RWPE2 (cell line): Measurements from ENCODE around the gene CNOT2.

Experiments used
- ATAC-seq: fragments of 200-7000 bp; cut with Tn5 transposase; 3 replicates; pipeline ENCODE4 v1.9.1; 2021; ENCODE audit warnings: low read depth
- DNase-seq: peaks from one replicate; pipeline ENCODE4 v3.0.0-alpha.2; 2020; ENCODE audit warnings: low spot score
- H3K27ac ChIP-seq: fragments of 450-650 bp; 2 replicates; pipeline ENCODE4 v1.5.1; 2017; ENCODE audit warnings: mild to moderate bottlenecking; ENCODE audit not compliant: poor library complexity, severe bottlenecking
- H3K27me3 ChIP-seq: fragments of 250-450 bp; sonication (Bioruptor Pico); 2 replicates; pipeline ENCODE4 v1.5.1; 2021; ENCODE audit warnings: mild to moderate bottlenecking, moderate library complexity; ENCODE audit not compliant: insufficient read depth, poor library complexity, severe bottlenecking
- H3K36me3 ChIP-seq: fragments of 250-450 bp; sonication (Bioruptor Pico); 2 replicates; pipeline ENCODE4 v1.5.1; 2020; ENCODE audit warnings: low read depth, mild to moderate bottlenecking, moderate library complexity
- H3K4me1 ChIP-seq: fragments of 250-450 bp; sonication (Bioruptor Pico); 2 replicates; pipeline ENCODE4 v1.5.1; 2021; ENCODE audit warnings: mild to moderate bottlenecking, moderate library complexity; ENCODE audit not compliant: insufficient read depth, poor library complexity, severe bottlenecking
- H3K4me3 ChIP-seq: fragments of 250-450 bp; sonication (Bioruptor Pico); 2 replicates; pipeline ENCODE4 v1.5.1; 2021; ENCODE audit warnings: mild to moderate bottlenecking, moderate library complexity; ENCODE audit not compliant: severe bottlenecking
- H3K9me3 ChIP-seq: fragments of 250-450 bp; sonication (Bioruptor Pico); 2 replicates; pipeline ENCODE4 v1.5.1; 2021; ENCODE audit warnings: mild to moderate bottlenecking, moderate library complexity; ENCODE audit not compliant: severe bottlenecking
- TF ChIP-seq, protein P1 (sequence below): fragments of 450-650 bp; IDR thresholded peaks from one replicate; pipeline ENCODE4 v1.5.1; 2017; ENCODE audit warnings: mild to moderate bottlenecking, moderate library complexity; ENCODE audit not compliant: poor library complexity, severe bottlenecking

Gene CNOT2

DNA sequence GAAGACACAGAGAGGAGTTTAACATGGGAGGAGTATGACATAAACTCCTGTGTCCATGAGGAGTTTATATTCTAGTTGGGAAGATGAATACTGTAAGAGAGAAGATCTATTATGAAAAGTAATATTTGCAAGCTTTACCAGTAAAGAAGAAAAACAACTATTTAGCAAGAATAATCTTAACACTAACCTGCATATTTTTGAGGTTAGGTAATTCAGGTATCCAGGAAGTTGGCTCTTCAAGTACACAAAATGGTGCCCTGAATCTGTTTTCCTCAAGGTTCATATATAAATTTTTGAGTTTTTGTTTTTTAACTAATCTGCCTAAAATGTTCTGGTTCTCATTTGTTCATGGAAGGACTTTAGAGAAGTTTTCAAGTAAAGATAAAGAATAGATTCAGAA is 89.0 kb downstream of the CNOT2 start:
- H3K9me3 ChIP-seq: no peaks in the 10 kb centered on the region
- no peak for ATAC-seq
- no peak for DNase-seq
- no peak overlapping the region for H3K4me3 ChIP-seq
- no peak overlapping the region for H3K27ac ChIP-seq
- peaks cover 17% of the 10 kb centered on the region for H3K4me1 ChIP-seq
- TF ChIP-seq, protein P1, sequence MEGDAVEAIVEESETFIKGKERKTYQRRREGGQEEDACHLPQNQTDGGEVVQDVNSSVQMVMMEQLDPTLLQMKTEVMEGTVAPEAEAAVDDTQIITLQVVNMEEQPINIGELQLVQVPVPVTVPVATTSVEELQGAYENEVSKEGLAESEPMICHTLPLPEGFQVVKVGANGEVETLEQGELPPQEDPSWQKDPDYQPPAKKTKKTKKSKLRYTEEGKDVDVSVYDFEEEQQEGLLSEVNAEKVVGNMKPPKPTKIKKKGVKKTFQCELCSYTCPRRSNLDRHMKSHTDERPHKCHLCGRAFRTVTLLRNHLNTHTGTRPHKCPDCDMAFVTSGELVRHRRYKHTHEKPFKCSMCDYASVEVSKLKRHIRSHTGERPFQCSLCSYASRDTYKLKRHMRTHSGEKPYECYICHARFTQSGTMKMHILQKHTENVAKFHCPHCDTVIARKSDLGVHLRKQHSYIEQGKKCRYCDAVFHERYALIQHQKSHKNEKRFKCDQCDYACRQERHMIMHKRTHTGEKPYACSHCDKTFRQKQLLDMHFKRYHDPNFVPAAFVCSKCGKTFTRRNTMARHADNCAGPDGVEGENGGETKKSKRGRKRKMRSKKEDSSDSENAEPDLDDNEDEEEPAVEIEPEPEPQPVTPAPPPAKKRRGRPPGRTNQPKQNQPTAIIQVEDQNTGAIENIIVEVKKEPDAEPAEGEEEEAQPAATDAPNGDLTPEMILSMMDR: no peak
- H3K27me3 ChIP-seq: no peaks in the 10 kb centered on the region
- peaks cover 34% of the 10 kb centered on the region for H3K36me3 ChIP-seq

DNA sequence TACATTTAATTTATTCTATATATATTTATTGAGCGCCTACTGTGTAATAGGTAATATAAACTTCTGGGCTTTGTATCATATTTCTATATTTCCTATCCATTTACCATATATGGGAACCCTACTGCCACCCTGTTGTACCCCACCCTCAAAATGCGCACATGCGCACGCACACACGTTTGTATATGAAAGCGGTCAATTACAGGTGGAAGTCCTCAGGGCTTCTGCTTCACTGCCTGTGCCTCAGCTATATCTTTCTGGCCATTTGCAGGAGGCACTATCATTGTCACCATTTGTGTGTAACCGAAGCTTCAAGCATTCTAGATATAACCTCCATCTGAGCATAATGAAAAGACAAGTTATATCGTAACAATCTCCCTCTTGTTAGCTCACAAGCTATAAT is 91.5 kb downstream of the CNOT2 start:
- Histone ChIP-seq H3K4me3 (no peak overlapping the region), H3K36me3 (peaks cover 59% of the 10 kb centered on the region), H3K4me1 (peaks cover 15% of the 10 kb centered on the region), H3K27me3 (no peaks in the 10 kb centered on the region), H3K9me3 (no peaks in the 10 kb centered on the region), H3K27ac (no peak overlapping the region)
- ATAC-seq: no peak
- DNase-seq: no peak
- TF ChIP-seq, protein P1: no peak

GRCh38 chr12:70338531-70338930 is 95.3 kb downstream of the CNOT2 start:
- peaks cover 85% of the 10 kb centered on the region for H3K36me3 ChIP-seq
- no peak for DNase-seq
- H3K9me3 ChIP-seq: no peaks in the 10 kb centered on the region
- ATAC-seq: no peak
- TF ChIP-seq, protein P1: no peak
- no peak overlapping the region for H3K27ac ChIP-seq
- H3K4me1 ChIP-seq: no peaks in the 10 kb centered on the region
- no peak overlapping the region for H3K4me3 ChIP-seq
- H3K27me3 ChIP-seq: no peaks in the 10 kb centered on the region

DNA sequence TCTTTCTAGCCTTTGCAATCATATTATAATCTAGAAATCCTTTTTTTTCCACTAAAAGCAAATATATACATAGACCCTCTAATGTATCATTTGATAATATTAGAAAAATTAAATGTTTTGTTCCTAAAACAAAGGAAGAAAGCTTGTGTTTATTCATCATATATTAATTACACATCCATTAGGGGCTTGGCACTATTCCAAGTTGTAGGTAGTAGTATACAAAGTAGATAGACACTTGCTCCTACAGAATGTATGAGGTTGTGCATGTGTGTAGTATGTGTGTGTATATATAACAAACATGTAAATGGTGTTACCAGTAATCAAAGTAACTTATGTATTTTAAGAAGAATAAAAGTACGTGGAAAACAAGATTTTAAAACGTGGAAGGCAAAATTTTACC is 107.8 kb downstream of the CNOT2 start:
- Histone ChIP-seq H3K4me1 (no peaks in the 10 kb centered on the region), H3K27me3 (no peaks in the 10 kb centered on the region), H3K36me3 (peaks cover 51% of the 10 kb centered on the region), H3K9me3 (no peaks in the 10 kb centered on the region), H3K27ac (no peak overlapping the region), H3K4me3 (no peak overlapping the region)
- TF ChIP-seq, protein P1: no peak
- DNase-seq (no peak), ATAC-seq (no peak)

DNA sequence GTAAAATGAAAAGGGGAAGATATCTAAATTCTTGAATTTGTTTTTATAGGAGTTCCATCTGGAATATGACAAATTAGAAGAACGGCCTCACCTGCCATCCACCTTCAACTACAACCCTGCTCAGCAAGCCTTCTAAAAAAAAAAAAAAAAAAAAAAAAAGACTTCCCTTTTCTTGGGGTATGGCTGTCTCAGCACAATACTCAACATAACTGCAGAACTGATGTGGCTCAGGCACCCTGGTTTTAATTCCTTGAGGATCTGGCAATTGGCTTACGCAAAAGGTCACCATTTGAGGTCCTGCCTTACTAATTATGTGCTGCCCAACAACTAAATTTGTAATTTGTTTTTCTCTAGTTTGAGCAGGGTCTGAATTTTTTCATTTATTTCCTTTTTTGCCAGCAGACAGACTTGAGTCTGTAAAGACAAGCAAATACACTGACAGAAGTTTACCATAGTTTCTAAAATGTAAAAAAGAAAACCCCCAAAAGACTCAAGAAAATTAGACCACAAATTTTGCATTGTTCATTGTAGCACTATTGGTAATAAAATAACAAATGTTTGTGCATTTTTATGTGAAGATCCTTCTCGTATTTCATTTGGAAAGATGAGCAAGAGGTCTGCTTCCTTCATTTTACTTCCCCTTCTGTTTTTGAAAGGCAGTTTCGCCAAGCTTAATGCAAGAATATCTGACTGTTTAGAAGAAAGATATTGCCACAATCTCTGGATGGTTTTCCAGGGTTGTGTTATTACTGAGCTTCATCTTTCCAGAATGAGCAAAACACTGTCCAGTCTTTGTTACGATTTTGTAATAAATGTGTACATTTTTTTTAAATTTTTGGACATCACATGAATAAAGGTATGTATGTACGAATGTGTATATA is 110.8 kb downstream of the CNOT2 start:
- TF ChIP-seq, protein P1: no peak
- no peak for DNase-seq
- ATAC-seq: no peak
- H3K9me3 ChIP-seq: no peaks in the 10 kb centered on the region
- no peaks in the 10 kb centered on the region for H3K4me1 ChIP-seq
- H3K27me3 ChIP-seq: no peaks in the 10 kb centered on the region
- no peak overlapping the region for H3K27ac ChIP-seq
- H3K36me3 ChIP-seq: peaks cover 29% of the 10 kb centered on the region
- H3K4me3 ChIP-seq: no peak overlapping the region
